ENCODE measurements around the gene OPALIN.

GRCh38 chr10:96344178-96344577, 14.6 kb downstream of the OPALIN start:
- TF ChIP-seq TOX (CRISPR knock-in tag; IDR thresholded peaks at IDR 0.05; ENCODE audit: borderline replicate concordance) (no peak), CREB5 (CRISPR knock-in tag; IDR thresholded peaks at IDR 0.05; ENCODE audit: low read depth) (no peak), GLIS3 (CRISPR knock-in tag; IDR thresholded peaks at IDR 0.05) (no peak), CSDC2 (CRISPR knock-in tag; IDR thresholded peaks at IDR 0.05) (no peak), ZFP30 (CRISPR knock-in tag; IDR thresholded peaks at IDR 0.05) (no peak), PPARA (CRISPR knock-in tag; IDR thresholded peaks at IDR 0.05; ENCODE audit: borderline replicate concordance) (no peak), BACH2 (CRISPR knock-in tag; IDR thresholded peaks at IDR 0.05; ENCODE audit: borderline replicate concordance) (no peak), ZC3H10 (CRISPR knock-in tag; IDR thresholded peaks at IDR 0.05) (no peak), POU6F1 (CRISPR knock-in tag; IDR thresholded peaks at IDR 0.05; ENCODE audit: borderline replicate concordance, low read depth) (no peak), RARB (CRISPR knock-in tag; IDR thresholded peaks at IDR 0.05) (no peak), ISL1 (CRISPR knock-in tag; IDR thresholded peaks at IDR 0.05) (no peak), ARNTL (CRISPR knock-in tag; IDR thresholded peaks at IDR 0.05; ENCODE audit: borderline replicate concordance, low read depth) (no peak)
- TF ChIP-seq, protein P1, sequence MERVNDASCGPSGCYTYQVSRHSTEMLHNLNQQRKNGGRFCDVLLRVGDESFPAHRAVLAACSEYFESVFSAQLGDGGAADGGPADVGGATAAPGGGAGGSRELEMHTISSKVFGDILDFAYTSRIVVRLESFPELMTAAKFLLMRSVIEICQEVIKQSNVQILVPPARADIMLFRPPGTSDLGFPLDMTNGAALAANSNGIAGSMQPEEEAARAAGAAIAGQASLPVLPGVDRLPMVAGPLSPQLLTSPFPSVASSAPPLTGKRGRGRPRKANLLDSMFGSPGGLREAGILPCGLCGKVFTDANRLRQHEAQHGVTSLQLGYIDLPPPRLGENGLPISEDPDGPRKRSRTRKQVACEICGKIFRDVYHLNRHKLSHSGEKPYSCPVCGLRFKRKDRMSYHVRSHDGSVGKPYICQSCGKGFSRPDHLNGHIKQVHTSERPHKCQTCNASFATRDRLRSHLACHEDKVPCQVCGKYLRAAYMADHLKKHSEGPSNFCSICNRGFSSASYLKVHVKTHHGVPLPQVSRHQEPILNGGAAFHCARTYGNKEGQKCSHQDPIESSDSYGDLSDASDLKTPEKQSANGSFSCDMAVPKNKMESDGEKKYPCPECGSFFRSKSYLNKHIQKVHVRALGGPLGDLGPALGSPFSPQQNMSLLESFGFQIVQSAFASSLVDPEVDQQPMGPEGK (CRISPR knock-in tag; IDR thresholded peaks at IDR 0.05; ENCODE audit: borderline replicate concordance), result no peak
- TF ChIP-seq, protein P2, sequence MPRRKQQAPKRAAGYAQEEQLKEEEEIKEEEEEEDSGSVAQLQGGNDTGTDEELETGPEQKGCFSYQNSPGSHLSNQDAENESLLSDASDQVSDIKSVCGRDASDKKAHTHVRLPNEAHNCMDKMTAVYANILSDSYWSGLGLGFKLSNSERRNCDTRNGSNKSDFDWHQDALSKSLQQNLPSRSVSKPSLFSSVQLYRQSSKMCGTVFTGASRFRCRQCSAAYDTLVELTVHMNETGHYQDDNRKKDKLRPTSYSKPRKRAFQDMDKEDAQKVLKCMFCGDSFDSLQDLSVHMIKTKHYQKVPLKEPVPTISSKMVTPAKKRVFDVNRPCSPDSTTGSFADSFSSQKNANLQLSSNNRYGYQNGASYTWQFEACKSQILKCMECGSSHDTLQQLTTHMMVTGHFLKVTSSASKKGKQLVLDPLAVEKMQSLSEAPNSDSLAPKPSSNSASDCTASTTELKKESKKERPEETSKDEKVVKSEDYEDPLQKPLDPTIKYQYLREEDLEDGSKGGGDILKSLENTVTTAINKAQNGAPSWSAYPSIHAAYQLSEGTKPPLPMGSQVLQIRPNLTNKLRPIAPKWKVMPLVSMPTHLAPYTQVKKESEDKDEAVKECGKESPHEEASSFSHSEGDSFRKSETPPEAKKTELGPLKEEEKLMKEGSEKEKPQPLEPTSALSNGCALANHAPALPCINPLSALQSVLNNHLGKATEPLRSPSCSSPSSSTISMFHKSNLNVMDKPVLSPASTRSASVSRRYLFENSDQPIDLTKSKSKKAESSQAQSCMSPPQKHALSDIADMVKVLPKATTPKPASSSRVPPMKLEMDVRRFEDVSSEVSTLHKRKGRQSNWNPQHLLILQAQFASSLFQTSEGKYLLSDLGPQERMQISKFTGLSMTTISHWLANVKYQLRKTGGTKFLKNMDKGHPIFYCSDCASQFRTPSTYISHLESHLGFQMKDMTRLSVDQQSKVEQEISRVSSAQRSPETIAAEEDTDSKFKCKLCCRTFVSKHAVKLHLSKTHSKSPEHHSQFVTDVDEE (CRISPR knock-in tag; IDR thresholded peaks at IDR 0.05), result no peak
